Gastroesophageal sphincter (tissue), 3 donors: ENCODE results near the gene ST6GAL2.
A peak's percentile ranks its signal among the peaks of the same experiment; 100 is the strongest.

Experiments
- POLR2A ChIP-seq, 2 donors: fragments of 450-650 bp; IDR thresholded peaks; one replicate each; pipeline ENCODE4 v1.6.1; 2017; ENCODE audit warnings: antibody characterized with exemption in 2 of 2, mild to moderate bottlenecking in 2 of 2, moderate library complexity in 1 of 2
- POLR2AphosphoS5 ChIP-seq: sonication (generic); formaldehyde crosslinking; IDR thresholded peaks from one replicate; pipeline ENCODE4 v1.6.1; 2017; ENCODE audit warnings: antibody characterized with exemption
- TF ChIP-seq, protein P1 (sequence below), 4 experiments: fragments of 200-600 bp in 2 of 4; fragments of 450-650 bp in 2 of 4; sonication (generic) in 1 of 4; IDR thresholded peaks; one replicate each; pipeline ENCODE4 v1.5.1; 2017 to 2019; ENCODE audit warnings: antibody characterized with exemption in 4 of 4, mild to moderate bottlenecking in 2 of 4, moderate library complexity in 2 of 4

DNA sequence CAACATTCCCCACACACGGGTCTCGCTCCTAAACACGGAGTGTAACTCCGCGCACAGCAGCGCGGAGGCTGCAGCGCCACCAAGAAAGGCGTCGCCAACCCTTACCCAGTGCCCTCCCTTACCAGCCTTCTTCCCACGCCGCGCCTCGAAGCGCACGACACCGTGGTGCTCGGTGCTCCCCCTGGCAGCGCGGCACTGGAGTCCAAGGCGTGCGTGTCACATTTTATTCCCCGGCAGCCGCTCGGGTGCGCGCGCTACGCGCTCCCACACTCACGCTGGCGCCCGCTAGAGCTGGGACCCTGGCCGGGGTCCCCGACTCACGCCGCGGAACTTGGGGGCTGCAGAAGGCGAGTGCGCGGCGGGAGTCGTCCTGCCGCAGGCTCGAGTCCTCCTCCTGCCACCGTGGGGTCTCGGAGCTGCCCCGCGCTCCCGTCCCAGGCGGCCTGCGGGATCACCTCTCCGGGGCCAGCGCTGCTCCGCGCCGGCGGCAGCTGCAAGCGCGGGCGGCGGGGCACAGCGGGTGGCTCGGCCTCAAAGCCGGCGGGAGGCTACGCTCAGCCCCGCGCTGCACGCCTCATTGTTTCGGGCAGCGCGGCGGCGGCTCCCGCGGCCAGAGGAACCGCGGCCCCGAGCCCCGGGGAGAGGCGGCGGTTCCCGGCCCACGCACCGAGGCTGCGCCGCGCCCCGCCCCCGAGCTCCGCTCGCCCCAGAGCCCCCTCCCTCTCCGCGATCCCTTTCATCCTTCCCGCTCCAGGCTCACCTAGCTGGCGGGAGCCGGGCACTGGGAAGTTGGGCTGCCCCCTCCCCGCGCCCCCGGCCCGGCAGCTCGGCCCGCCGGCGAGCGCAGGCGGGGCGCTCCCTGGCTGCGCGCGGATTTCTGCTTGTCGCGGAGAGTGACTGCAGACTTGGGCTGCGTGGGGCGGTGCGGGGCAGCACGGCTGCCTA lies at the start of gene ST6GAL2:
- TF ChIP-seq, protein P1, sequence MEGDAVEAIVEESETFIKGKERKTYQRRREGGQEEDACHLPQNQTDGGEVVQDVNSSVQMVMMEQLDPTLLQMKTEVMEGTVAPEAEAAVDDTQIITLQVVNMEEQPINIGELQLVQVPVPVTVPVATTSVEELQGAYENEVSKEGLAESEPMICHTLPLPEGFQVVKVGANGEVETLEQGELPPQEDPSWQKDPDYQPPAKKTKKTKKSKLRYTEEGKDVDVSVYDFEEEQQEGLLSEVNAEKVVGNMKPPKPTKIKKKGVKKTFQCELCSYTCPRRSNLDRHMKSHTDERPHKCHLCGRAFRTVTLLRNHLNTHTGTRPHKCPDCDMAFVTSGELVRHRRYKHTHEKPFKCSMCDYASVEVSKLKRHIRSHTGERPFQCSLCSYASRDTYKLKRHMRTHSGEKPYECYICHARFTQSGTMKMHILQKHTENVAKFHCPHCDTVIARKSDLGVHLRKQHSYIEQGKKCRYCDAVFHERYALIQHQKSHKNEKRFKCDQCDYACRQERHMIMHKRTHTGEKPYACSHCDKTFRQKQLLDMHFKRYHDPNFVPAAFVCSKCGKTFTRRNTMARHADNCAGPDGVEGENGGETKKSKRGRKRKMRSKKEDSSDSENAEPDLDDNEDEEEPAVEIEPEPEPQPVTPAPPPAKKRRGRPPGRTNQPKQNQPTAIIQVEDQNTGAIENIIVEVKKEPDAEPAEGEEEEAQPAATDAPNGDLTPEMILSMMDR (IDR thresholded peaks at IDR 0.05), result peak in 1 of 4 experiments; percentile 38
- peak in 1 of 2 donors; percentile 30 for TF ChIP-seq POLR2A (IDR thresholded peaks at IDR 0.05)
- TF ChIP-seq POLR2AphosphoS5, result no peak
